Effector memory CD4-positive, alpha-beta T cell (primary cell): ENCODE measurements around the gene HOXA13.
A peak's percentile ranks its signal among the peaks of the same experiment; 100 is the strongest.

Experiments used
- DNase-seq, 3 donors: peaks; one replicate each; pipeline ENCODE4 v3.0.0-alpha.2; 2020
- H3K27ac ChIP-seq: 2 replicates; pipeline ENCODE4 v1.7.0; 2013; ENCODE audit warnings: mild to moderate bottlenecking, low read length, moderate library complexity; ENCODE audit not compliant: insufficient read depth, poor library complexity, severe bottlenecking
- H3K27me3 ChIP-seq: replicated peaks from 2 replicates; pipeline ENCODE4 v1.7.0; 2013; ENCODE audit warnings: mild to moderate bottlenecking, low read length; ENCODE audit not compliant: insufficient read depth, control insufficient read depth, poor library complexity, severe bottlenecking
- H3K36me3 ChIP-seq: 2 replicates; pipeline ENCODE4 v1.7.0; 2013; ENCODE audit warnings: mild to moderate bottlenecking, low read length, moderate library complexity; ENCODE audit not compliant: control insufficient read depth, insufficient read depth
- H3K4me1 ChIP-seq: 2 replicates; pipeline ENCODE4 v1.7.0; 2013; ENCODE audit warnings: low read length, mild to moderate bottlenecking; ENCODE audit not compliant: control insufficient read depth, insufficient read depth, poor library complexity, severe bottlenecking
- H3K4me3 ChIP-seq: 2 replicates; pipeline ENCODE4 v1.7.0; 2013; ENCODE audit warnings: low read length, low read depth, mild to moderate bottlenecking; ENCODE audit not compliant: insufficient read depth, poor library complexity, severe bottlenecking
- H3K9me3 ChIP-seq: 2 replicates; pipeline ENCODE4 v1.7.0; 2013; ENCODE audit warnings: mild to moderate bottlenecking, low read length, moderate library complexity; ENCODE audit not compliant: control insufficient read depth

HOXA13 gene

GRCh38 chr7:27191833-27192545 lies 7.9 kb downstream of the HOXA13 start:
- DNase-seq, result no peak
- Histone ChIP-seq H3K4me1 (peaks cover 41% of the 10 kb centered on the region), H3K36me3 (no peaks in the 10 kb centered on the region), H3K27ac (no peak overlapping the region), H3K4me3 (peak overlapping the region; percentile 25), H3K9me3 (no peaks in the 10 kb centered on the region), H3K27me3 (peaks cover 84% of the 10 kb centered on the region)

GRCh38 chr7:27191161-27191731 lies 8.6 kb downstream of the HOXA13 start:
- Histone ChIP-seq H3K9me3 (no peaks in the 10 kb centered on the region), H3K4me1 (peaks cover 42% of the 10 kb centered on the region), H3K27me3 (peaks cover 84% of the 10 kb centered on the region), H3K36me3 (no peaks in the 10 kb centered on the region), H3K27ac (no peak overlapping the region), H3K4me3 (no peak overlapping the region)
- DNase-seq, result no peak

GRCh38 chr7:27189997-27190748 lies 9.7 kb downstream of the HOXA13 start:
- no peak for DNase-seq

GRCh38 chr7:27189295-27189996 lies 10.4 kb downstream of the HOXA13 start:
- no peak for DNase-seq
- H3K36me3 ChIP-seq, result no peaks in the 10 kb centered on the region
- no peak overlapping the region for H3K27ac ChIP-seq
- peaks cover 94% of the 10 kb centered on the region for H3K27me3 ChIP-seq
- peaks cover 60% of the 10 kb centered on the region for H3K4me1 ChIP-seq
- H3K4me3 ChIP-seq, result no peak overlapping the region
- no peaks in the 10 kb centered on the region for H3K9me3 ChIP-seq

More at GRCh38 chr7:27189997-27190748, 9.7 kb downstream of the HOXA13 start:
- H3K9me3 ChIP-seq, result no peaks in the 10 kb centered on the region
- no peak overlapping the region for H3K4me3 ChIP-seq
- peaks cover 87% of the 10 kb centered on the region for H3K27me3 ChIP-seq
- H3K36me3 ChIP-seq, result no peaks in the 10 kb centered on the region
- H3K4me1 ChIP-seq, result peaks cover 52% of the 10 kb centered on the region
- no peak overlapping the region for H3K27ac ChIP-seq

- Histone ChIP-seq H3K4me3 (peak overlapping the region; percentile 40), H3K27me3 (peaks cover 97% of the 10 kb centered on the region), H3K27ac (no peak overlapping the region), H3K9me3 (no peaks in the 10 kb centered on the region), H3K4me1 (peaks cover 63% of the 10 kb centered on the region), H3K36me3 (no peaks in the 10 kb centered on the region)
- no peak for DNase-seq
Measured at GRCh38 chr7:27188386-27189294, 11.3 kb downstream of the HOXA13 start.

- no peak for DNase-seq
- Histone ChIP-seq H3K27ac (no peak overlapping the region), H3K4me1 (peaks cover 59% of the 10 kb centered on the region), H3K36me3 (no peaks in the 10 kb centered on the region), H3K4me3 (peak overlapping the region; percentile 40), H3K9me3 (no peaks in the 10 kb centered on the region), H3K27me3 (peaks cover 97% of the 10 kb centered on the region)
Measured at GRCh38 chr7:27187475-27188385, 12.2 kb downstream of the HOXA13 start.

- no peak overlapping the region for H3K27ac ChIP-seq
- no peaks in the 10 kb centered on the region for H3K9me3 ChIP-seq
- peaks cover 53% of the 10 kb centered on the region for H3K4me1 ChIP-seq
- peaks cover 94% of the 10 kb centered on the region for H3K27me3 ChIP-seq
- H3K4me3 ChIP-seq, result no peak overlapping the region
- DNase-seq, result no peak
- no peaks in the 10 kb centered on the region for H3K36me3 ChIP-seq
Measured at GRCh38 chr7:27186668-27187474, 13.0 kb downstream of the HOXA13 start.

GRCh38 chr7:27185854-27186667 lies 13.8 kb downstream of the HOXA13 start:
- peaks cover 51% of the 10 kb centered on the region for H3K4me1 ChIP-seq
- H3K27me3 ChIP-seq, result peaks cover 87% of the 10 kb centered on the region
- no peak for DNase-seq
- no peaks in the 10 kb centered on the region for H3K36me3 ChIP-seq
- no peaks in the 10 kb centered on the region for H3K9me3 ChIP-seq
- H3K4me3 ChIP-seq, result no peak overlapping the region
- no peak overlapping the region for H3K27ac ChIP-seq
